Hepatocyte (in vitro differentiated cells): ENCODE data around the gene SHKBP1. TPM values are rescaled to one million over a fixed set of nuclear protein-coding genes. Genes with fewer than 3 reads are reported as not detected.

Source experiments
- DNase-seq: peaks from one replicate; pipeline ENCODE4 v3.0.0-alpha.2; 2016; ENCODE audit warnings: low spot score
- H2AFZ ChIP-seq: fragments of 200-600 bp; sonication (generic); 2 replicates; pipeline ENCODE4 v1.6.0; 2016; ENCODE audit warnings: antibody characterized with exemption, mild to moderate bottlenecking
- H3K27ac ChIP-seq: fragments of 200-600 bp; sonication (generic); 2 replicates; pipeline ENCODE4 v1.5.1; 2016; ENCODE audit warnings: mild to moderate bottlenecking
- H3K27me3 ChIP-seq: fragments of 200-600 bp; sonication (generic); 2 replicates; pipeline ENCODE4 v1.6.1; 2016
- H3K36me3 ChIP-seq: fragments of 200-600 bp; sonication (generic); replicated peaks from 2 replicates; pipeline ENCODE4 v1.5.1; 2016; ENCODE audit warnings: low read depth; ENCODE audit not compliant: insufficient read depth
- H3K4me1 ChIP-seq: fragments of 200-600 bp; sonication (generic); 2 replicates; pipeline ENCODE4 v1.5.1; 2016; ENCODE audit warnings: mild to moderate bottlenecking, moderate library complexity; ENCODE audit not compliant: insufficient read depth
- H3K4me2 ChIP-seq: fragments of 200-600 bp; sonication (generic); 2 replicates; pipeline ENCODE4 v1.6.0; 2016
- H3K4me3 ChIP-seq: fragments of 200-600 bp; sonication (generic); 2 replicates; pipeline ENCODE4 v1.5.1; 2016; ENCODE audit warnings: mild to moderate bottlenecking
- H3K79me2 ChIP-seq: fragments of 200-600 bp; sonication (generic); 2 replicates; pipeline ENCODE4 v1.6.0; 2017; ENCODE audit warnings: mild to moderate bottlenecking
- H3K9me2 ChIP-seq: fragments of 200-600 bp; sonication (generic); replicated peaks from 2 replicates; pipeline ENCODE4 v1.6.0; 2017; ENCODE audit warnings: mild to moderate bottlenecking; ENCODE audit not compliant: insufficient read depth
- H3K9me3 ChIP-seq: fragments of 200-600 bp; sonication (generic); 2 replicates; pipeline ENCODE4 v1.5.1; 2016; ENCODE audit warnings: low read depth, mild to moderate bottlenecking
- H4K20me1 ChIP-seq: fragments of 200-600 bp; sonication (generic); 2 replicates; pipeline ENCODE4 v1.6.0; 2016; ENCODE audit warnings: mild to moderate bottlenecking; ENCODE audit not compliant: insufficient read depth, poor library complexity, severe bottlenecking
- EZH2 ChIP-seq: fragments of 200-600 bp; sonication (generic); IDR thresholded peaks from 2 replicates; pipeline ENCODE4 v1.6.1; 2016; ENCODE audit warnings: antibody characterized with exemption, mild to moderate bottlenecking, borderline replicate concordance
- EZH2phosphoT487 ChIP-seq: fragments of 200-600 bp; sonication (generic); IDR thresholded peaks from one replicate; pipeline ENCODE4 v1.6.1; 2018; ENCODE audit warnings: antibody characterized with exemption, mild to moderate bottlenecking, low read depth, moderate library complexity; ENCODE audit not compliant: unreplicated experiment, severe bottlenecking
- WGBS: methylation state at CpG from one replicate; pipeline ENCODE4 v1.1.6; 2016; ENCODE audit warnings: low lambda C conversion rate; ENCODE audit errors: missing lambda C conversion rate; 5-methylcytosine and 5-hydroxymethylcytosine counted together
- polyA plus RNA-seq: library from polyadenylated mRNA; unstranded; fragments of >200 nt; fragmentation: Nextera tagmentation; extraction: Ambion mirVana; gene quantifications from 2 replicates; pipeline ENCODE4 v1.2.1, GENCODE V29; 2016
- total RNA-seq: library from RNA; depleted of rRNA; stranded (reverse); fragments of >200 nt; gene quantifications from 2 replicates; pipeline ENCODE4 v1.2.3, GENCODE V29; 2014
- TF ChIP-seq, protein P1 (sequence below): fragments of 200-600 bp; sonication (generic); IDR thresholded peaks from 2 replicates; pipeline ENCODE4 v1.5.1; 2016; ENCODE audit warnings: antibody characterized with exemption, mild to moderate bottlenecking; ENCODE audit not compliant: poor library complexity

SHKBP1 gene
- total and polyA plus RNA-seq, 2 experiments from 2014 or later, result 44.6 to 83.6 TPM

DNA sequence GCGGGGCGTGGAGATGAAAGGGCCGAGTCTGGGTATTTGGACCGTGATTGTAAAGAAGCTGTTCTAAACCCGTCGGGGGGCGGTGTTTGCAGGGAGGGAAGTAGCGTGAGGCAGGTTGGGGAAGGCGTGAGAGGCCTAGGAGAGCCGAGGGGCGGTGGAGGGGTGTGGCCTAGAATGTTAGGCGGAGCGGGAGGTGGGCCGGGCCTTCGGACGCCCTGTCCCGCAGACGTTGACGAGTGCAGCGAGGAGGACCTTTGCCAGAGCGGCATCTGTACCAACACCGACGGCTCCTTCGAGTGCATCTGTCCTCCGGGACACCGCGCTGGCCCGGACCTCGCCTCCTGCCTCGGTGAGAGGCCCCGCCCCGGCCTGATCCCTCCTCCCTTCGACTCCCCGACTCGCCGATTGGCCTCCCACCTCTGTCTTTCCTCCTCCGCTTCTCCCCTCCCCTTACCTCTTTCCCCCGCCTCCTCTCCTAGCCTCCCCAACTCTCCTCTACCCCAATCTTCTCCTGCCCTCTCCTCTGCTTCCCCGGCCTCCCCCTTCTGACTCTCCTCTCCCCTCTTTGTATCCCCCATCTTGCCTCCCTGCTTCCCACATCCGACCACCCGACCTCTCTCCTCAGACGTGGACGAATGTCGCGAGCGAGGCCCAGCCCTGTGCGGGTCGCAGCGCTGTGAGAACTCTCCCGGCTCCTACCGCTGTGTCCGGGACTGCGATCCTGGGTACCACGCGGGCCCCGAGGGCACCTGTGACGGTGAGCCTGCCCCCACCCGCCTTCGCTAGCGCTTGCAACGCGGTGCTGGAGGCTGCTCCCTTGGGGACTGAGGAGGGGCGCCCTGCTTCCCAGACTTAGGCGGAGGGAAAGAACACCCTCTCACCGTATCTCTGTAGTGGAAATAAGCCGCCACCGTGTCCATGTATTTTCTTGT lies 37.3 kb downstream of the SHKBP1 start:
- Histone ChIP-seq H2AFZ (peak overlapping the region; percentile 57), H4K20me1 (no peaks in the 10 kb centered on the region), H3K4me2 (peak overlapping the region; percentile 84), H3K4me3 (peak overlapping the region; percentile 47), H3K36me3 (no peaks in the 10 kb centered on the region), H3K9me3 (no peaks in the 10 kb centered on the region), H3K9me2 (no peaks in the 10 kb centered on the region), H3K4me1 (peaks cover 11% of the 10 kb centered on the region), H3K79me2 (peaks cover 4% of the 10 kb centered on the region), H3K27me3 (no peaks in the 10 kb centered on the region), H3K27ac (peak overlapping the region; percentile 72)
- WGBS, result 12% methylated on average over 33 of the region's 67 CpGs
- TF ChIP-seq EZH2 (no peak), EZH2phosphoT487 (no peak)
- TF ChIP-seq, protein P1, sequence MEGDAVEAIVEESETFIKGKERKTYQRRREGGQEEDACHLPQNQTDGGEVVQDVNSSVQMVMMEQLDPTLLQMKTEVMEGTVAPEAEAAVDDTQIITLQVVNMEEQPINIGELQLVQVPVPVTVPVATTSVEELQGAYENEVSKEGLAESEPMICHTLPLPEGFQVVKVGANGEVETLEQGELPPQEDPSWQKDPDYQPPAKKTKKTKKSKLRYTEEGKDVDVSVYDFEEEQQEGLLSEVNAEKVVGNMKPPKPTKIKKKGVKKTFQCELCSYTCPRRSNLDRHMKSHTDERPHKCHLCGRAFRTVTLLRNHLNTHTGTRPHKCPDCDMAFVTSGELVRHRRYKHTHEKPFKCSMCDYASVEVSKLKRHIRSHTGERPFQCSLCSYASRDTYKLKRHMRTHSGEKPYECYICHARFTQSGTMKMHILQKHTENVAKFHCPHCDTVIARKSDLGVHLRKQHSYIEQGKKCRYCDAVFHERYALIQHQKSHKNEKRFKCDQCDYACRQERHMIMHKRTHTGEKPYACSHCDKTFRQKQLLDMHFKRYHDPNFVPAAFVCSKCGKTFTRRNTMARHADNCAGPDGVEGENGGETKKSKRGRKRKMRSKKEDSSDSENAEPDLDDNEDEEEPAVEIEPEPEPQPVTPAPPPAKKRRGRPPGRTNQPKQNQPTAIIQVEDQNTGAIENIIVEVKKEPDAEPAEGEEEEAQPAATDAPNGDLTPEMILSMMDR, result no peak
- peak; percentile 87 for DNase-seq

DNA sequence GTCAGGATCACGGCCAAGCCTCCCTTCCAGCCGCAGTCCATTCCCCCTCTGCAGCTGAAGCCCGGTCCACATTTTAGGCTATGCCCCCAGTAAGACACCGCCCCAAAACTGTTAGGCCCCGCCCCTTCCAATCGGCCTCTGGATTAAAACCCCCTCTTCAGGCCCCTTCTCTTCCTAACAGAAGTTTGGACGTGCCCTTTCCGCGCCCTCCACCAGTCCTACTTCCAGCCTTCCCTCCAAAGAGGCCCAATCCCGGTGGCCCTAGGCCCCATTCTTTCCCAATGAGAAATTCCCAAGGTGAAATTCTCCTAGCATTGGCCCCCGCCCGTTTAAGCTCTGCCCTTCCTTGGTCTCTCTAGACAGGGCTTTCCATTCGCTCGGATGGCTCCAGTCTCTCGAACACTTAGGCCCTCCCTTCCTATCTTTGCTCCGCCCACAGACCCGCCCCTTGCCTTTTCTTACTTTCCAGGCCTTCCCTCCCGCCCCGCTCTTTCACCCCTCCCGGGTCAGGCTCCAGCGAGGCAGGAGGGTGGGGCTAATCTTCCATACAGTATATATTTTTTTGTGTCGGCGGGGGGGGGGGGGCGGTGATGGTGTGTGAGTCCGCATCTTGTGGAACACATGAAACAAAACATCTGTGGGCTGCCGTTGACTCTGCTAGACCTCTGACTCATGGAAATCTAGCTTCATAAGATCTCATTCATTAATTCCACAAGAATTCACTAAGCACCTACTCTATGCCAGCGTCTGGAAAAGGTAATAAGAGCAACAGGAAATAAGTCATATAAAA lies 38.1 kb downstream of the SHKBP1 start:
- DNase-seq, result peak; percentile 90
- H3K4me1 ChIP-seq, result peaks cover 4% of the 10 kb centered on the region
- TF ChIP-seq EZH2 (no peak), EZH2phosphoT487 (no peak)
- TF ChIP-seq, protein P1, result no peak
- H3K79me2 ChIP-seq, result peaks cover 4% of the 10 kb centered on the region
- WGBS, result 22% methylated on average over 21 of the region's 27 CpGs
- no peaks in the 10 kb centered on the region for H4K20me1 ChIP-seq
- no peaks in the 10 kb centered on the region for H3K27me3 ChIP-seq
- H3K4me3 ChIP-seq, result no peak overlapping the region
- no peak overlapping the region for H2AFZ ChIP-seq
- peak overlapping the region; percentile 72 for H3K27ac ChIP-seq
- H3K9me2 ChIP-seq, result no peaks in the 10 kb centered on the region
- H3K4me2 ChIP-seq, result peak overlapping the region; percentile 84
- no peaks in the 10 kb centered on the region for H3K9me3 ChIP-seq
- no peaks in the 10 kb centered on the region for H3K36me3 ChIP-seq

DNA sequence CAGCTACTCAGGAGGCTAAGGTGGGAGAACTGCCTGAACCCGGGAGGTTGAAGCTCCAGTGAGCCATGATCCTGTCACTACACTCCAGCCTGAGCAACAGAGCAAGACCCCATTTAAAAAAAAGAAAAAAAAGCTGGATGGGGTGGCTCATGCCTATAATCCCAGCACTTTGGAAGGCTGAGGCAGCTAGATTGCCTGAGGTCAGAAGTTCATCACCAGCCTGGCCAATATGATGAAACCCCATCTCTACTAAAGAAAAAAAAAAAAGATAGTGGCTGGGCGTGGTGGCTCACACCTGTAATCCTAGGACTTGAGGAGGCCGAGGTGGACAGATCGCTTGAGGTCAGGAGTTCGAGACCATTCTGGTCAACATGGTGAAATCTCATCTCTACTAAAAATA lies 39.5 kb downstream of the SHKBP1 start:
- no peaks in the 10 kb centered on the region for H3K36me3 ChIP-seq
- H3K27ac ChIP-seq, result no peak overlapping the region
- WGBS, result 81% methylated on average over 5 of the region's 5 CpGs

More for the DNA sequence above, 39.5 kb downstream of the SHKBP1 start:
- Histone ChIP-seq H3K9me3 (no peaks in the 10 kb centered on the region), H3K9me2 (no peaks in the 10 kb centered on the region), H3K4me1 (no peaks in the 10 kb centered on the region), H3K79me2 (peaks cover 4% of the 10 kb centered on the region), H4K20me1 (no peaks in the 10 kb centered on the region), H2AFZ (no peak overlapping the region), H3K4me2 (no peak overlapping the region), H3K4me3 (no peak overlapping the region), H3K27me3 (no peaks in the 10 kb centered on the region)
- no peak for DNase-seq
- TF ChIP-seq EZH2 (no peak), EZH2phosphoT487 (no peak)
- TF ChIP-seq, protein P1, result no peak
